ENCODE measurements around the gene CNTN1.

Gene CNTN1

DNA sequence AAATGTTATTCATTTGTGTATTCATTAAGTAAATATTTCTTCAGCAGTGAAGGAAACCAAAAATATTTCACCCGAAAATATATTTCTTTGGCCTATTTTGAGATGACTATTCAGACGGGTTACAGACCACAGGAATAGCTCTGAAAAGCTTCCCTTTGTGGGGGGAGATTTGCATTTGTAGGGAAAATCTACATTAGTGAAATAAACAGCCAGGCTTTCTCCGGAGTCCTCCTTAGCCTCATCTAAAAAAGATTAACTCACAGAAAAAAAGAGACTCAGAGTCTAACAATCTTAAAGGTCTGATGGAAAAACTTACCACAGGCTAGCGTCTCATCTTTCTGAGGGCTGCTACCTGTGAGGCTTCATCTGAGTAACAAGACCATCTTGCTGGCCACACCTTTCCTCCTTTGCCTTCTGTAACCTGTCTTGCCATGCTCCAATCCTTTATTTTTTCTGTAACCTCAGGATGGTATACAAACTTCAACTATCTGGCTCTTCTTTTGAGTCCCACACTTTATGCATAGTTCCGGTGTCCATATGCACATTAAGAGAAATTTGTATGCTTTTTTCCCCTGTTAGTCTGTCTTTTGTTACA, 100.7 kb downstream of the CNTN1 start:
- no peak for DNase-seq
- Histone ChIP-seq H3K4me1 (ENCODE audit: control insufficient read depth in 1 of 2, insufficient read depth in 2 of 2, low read length in 2 of 2) (no peaks in the 10 kb centered on the region), H3K27ac (ENCODE audit: low read depth, low read length) (no peak overlapping the region), H2BK120ac (ENCODE audit: insufficient read depth, low read length, poor library complexity) (no peak overlapping the region), H3K4ac (ENCODE audit: low read depth, low read length) (no peak overlapping the region), H2BK5ac (ENCODE audit: low read depth, low read length, poor library complexity) (no peak overlapping the region), H3K18ac (ENCODE audit: low read length) (no peak overlapping the region), H3K27me3 (ENCODE audit: insufficient read depth, low read length) (no peaks in the 10 kb centered on the region), H2AK5ac (ENCODE audit: low read length) (no peak overlapping the region), H4K91ac (ENCODE audit: low read depth, low read length) (no peak overlapping the region), H3K9ac (ENCODE audit: low read length) (no peak overlapping the region), H4K8ac (ENCODE audit: low read depth, low read length) (no peak overlapping the region), H3K23ac (ENCODE audit: low read length) (no peak overlapping the region), H3K36me3 (ENCODE audit: control insufficient read depth in 1 of 2, insufficient read depth in 2 of 2, low read length in 2 of 2) (no peaks in the 10 kb centered on the region), H4K12ac (ENCODE audit: low read depth, low read length) (no peak overlapping the region), H2AFZ (ENCODE audit: insufficient read depth, low read length, poor library complexity) (no peak overlapping the region), H2BK12ac (ENCODE audit: low read length) (no peak overlapping the region), H3K14ac (ENCODE audit: low read length) (no peak overlapping the region), H3K9me3 (ENCODE audit: insufficient read depth, low read depth, low read length) (no peaks in the 10 kb centered on the region), H3K79me2 (ENCODE audit: control insufficient read depth, insufficient read depth, low read length, poor library complexity) (no peaks in the 10 kb centered on the region), H3K79me1 (ENCODE audit: low read length) (no peaks in the 10 kb centered on the region), H3K4me3 (ENCODE audit: low read depth, low read length) (no peak overlapping the region), H3K4me2 (ENCODE audit: low read length) (no peak overlapping the region)
- no CpG with 5 or more reads among the region's 5 CpGs for WGBS (ENCODE audit: extremely low coverage, insufficient coverage, insufficient read length)

DNA sequence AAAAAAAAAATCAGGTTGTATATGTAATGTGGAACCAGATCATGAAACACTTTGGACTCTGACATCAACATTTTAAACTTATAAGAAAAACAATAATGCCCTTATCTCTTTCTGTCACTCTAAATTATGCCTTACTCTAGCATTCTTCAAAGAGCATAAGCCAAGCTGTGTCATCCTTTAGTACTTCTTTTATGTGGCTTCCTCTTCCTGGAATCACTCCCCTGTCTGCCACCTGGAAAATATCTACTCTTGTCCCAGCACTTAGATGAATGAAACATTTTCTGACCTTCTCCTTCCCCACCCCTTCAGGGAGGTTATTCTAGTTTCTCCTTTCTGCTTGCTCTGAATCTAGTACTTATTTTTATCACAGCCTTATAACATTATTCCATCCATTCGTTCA, 101.2 kb downstream of the CNTN1 start:
- Histone ChIP-seq H3K4ac (ENCODE audit: low read depth, low read length) (no peak overlapping the region), H3K4me1 (ENCODE audit: control insufficient read depth in 1 of 2, insufficient read depth in 2 of 2, low read length in 2 of 2) (no peaks in the 10 kb centered on the region), H2BK5ac (ENCODE audit: low read depth, low read length, poor library complexity) (no peak overlapping the region), H3K4me2 (ENCODE audit: low read length) (no peak overlapping the region), H4K8ac (ENCODE audit: low read depth, low read length) (no peak overlapping the region), H2AK5ac (ENCODE audit: low read length) (no peak overlapping the region), H3K23ac (ENCODE audit: low read length) (no peak overlapping the region), H3K36me3 (ENCODE audit: control insufficient read depth in 1 of 2, insufficient read depth in 2 of 2, low read length in 2 of 2) (no peaks in the 10 kb centered on the region), H2AFZ (ENCODE audit: insufficient read depth, low read length, poor library complexity) (no peak overlapping the region), H3K18ac (ENCODE audit: low read length) (no peak overlapping the region), H3K27me3 (ENCODE audit: insufficient read depth, low read length) (no peaks in the 10 kb centered on the region), H2BK120ac (ENCODE audit: insufficient read depth, low read length, poor library complexity) (no peak overlapping the region), H4K12ac (ENCODE audit: low read depth, low read length) (no peak overlapping the region), H2BK12ac (ENCODE audit: low read length) (no peak overlapping the region), H4K91ac (ENCODE audit: low read depth, low read length) (no peak overlapping the region), H3K79me2 (ENCODE audit: control insufficient read depth, insufficient read depth, low read length, poor library complexity) (no peaks in the 10 kb centered on the region), H3K14ac (ENCODE audit: low read length) (no peak overlapping the region), H3K79me1 (ENCODE audit: low read length) (no peaks in the 10 kb centered on the region), H3K9me3 (ENCODE audit: insufficient read depth, low read depth, low read length) (no peaks in the 10 kb centered on the region), H3K9ac (ENCODE audit: low read length) (no peak overlapping the region), H3K27ac (ENCODE audit: low read depth, low read length) (no peak overlapping the region), H3K4me3 (ENCODE audit: low read depth, low read length) (no peak overlapping the region)
- DNase-seq = no peak
- 100% methylated on average over 1 of the region's 1 CpG for WGBS (ENCODE audit: extremely low coverage, insufficient coverage, insufficient read length)

DNA sequence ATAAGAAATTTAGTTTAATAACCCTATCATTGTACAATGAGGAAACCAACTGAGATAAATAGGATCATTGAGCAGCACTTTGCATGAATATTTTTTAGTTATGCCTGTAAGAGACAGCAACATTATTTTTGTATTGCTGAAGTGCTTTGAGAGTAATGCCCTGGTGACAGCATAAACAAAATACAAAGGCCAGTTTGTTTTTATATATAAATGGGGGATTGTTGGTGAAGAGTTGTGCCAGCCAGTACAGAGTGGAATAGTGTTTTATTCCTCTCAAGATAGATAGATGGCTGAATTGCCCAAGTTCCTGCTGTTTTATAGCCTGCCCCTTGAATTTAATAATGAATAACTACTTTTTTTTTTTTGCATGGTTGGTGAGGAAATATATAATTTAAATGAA, 101.8 kb downstream of the CNTN1 start:
- H3K4me3 ChIP-seq (ENCODE audit: low read depth, low read length) = no peak overlapping the region
- H3K79me2 ChIP-seq (ENCODE audit: control insufficient read depth, insufficient read depth, low read length, poor library complexity) = no peaks in the 10 kb centered on the region
- no peaks in the 10 kb centered on the region for H3K79me1 ChIP-seq (ENCODE audit: low read length)
- H2AK5ac ChIP-seq (ENCODE audit: low read length) = no peak overlapping the region
- no peak overlapping the region for H3K9ac ChIP-seq (ENCODE audit: low read length)
- no peak overlapping the region for H3K23ac ChIP-seq (ENCODE audit: low read length)
- no peak overlapping the region for H4K91ac ChIP-seq (ENCODE audit: low read depth, low read length)
- no peak overlapping the region for H3K27ac ChIP-seq (ENCODE audit: low read depth, low read length)
- no peak overlapping the region for H3K18ac ChIP-seq (ENCODE audit: low read length)
- H2BK5ac ChIP-seq (ENCODE audit: low read depth, low read length, poor library complexity) = no peak overlapping the region
- no peak overlapping the region for H3K4ac ChIP-seq (ENCODE audit: low read depth, low read length)
- H3K9me3 ChIP-seq (ENCODE audit: insufficient read depth, low read depth, low read length) = no peaks in the 10 kb centered on the region
- H4K8ac ChIP-seq (ENCODE audit: low read depth, low read length) = no peak overlapping the region
- H3K14ac ChIP-seq (ENCODE audit: low read length) = no peak overlapping the region
- H3K4me2 ChIP-seq (ENCODE audit: low read length) = no peak overlapping the region
- no peaks in the 10 kb centered on the region for H3K4me1 ChIP-seq (ENCODE audit: control insufficient read depth in 1 of 2, insufficient read depth in 2 of 2, low read length in 2 of 2)
- no peaks in the 10 kb centered on the region for H3K36me3 ChIP-seq (ENCODE audit: control insufficient read depth in 1 of 2, insufficient read depth in 2 of 2, low read length in 2 of 2)
- no peaks in the 10 kb centered on the region for H3K27me3 ChIP-seq (ENCODE audit: insufficient read depth, low read length)
- no peak overlapping the region for H2AFZ ChIP-seq (ENCODE audit: insufficient read depth, low read length, poor library complexity)
- H4K12ac ChIP-seq (ENCODE audit: low read depth, low read length) = no peak overlapping the region
- H2BK12ac ChIP-seq (ENCODE audit: low read length) = no peak overlapping the region
- H2BK120ac ChIP-seq (ENCODE audit: insufficient read depth, low read length, poor library complexity) = no peak overlapping the region
- DNase-seq = no peak

DNA sequence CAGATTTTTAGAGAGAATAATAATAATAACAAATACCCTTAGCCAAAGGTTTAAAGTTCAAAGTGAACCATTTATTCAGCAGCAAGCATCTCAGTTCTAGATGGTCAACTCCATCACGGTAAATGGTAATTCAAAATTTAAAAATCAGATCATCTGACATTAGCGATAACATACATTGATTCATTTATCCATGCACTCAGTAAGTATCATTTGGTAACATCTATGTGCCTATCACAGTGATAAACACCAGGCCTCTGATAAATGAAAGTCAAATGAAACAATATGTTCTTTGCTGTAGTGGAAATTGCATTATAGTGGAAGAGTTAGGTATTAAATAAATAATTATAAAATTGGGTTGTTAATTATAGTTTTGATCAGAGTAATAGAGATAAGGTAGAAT, 108.8 kb downstream of the CNTN1 start:
- Histone ChIP-seq H3K14ac (ENCODE audit: low read length) (no peak overlapping the region), H3K27ac (ENCODE audit: low read depth, low read length) (no peak overlapping the region), H3K4ac (ENCODE audit: low read depth, low read length) (no peak overlapping the region), H3K9me3 (ENCODE audit: insufficient read depth, low read depth, low read length) (no peaks in the 10 kb centered on the region), H3K79me1 (ENCODE audit: low read length) (no peaks in the 10 kb centered on the region), H2BK120ac (ENCODE audit: insufficient read depth, low read length, poor library complexity) (no peak overlapping the region), H3K23ac (ENCODE audit: low read length) (no peak overlapping the region), H3K4me3 (ENCODE audit: low read depth, low read length) (no peak overlapping the region), H2BK5ac (ENCODE audit: low read depth, low read length, poor library complexity) (no peak overlapping the region), H3K9ac (ENCODE audit: low read length) (no peak overlapping the region), H3K36me3 (ENCODE audit: control insufficient read depth in 1 of 2, insufficient read depth in 2 of 2, low read length in 2 of 2) (no peaks in the 10 kb centered on the region), H3K79me2 (ENCODE audit: control insufficient read depth, insufficient read depth, low read length, poor library complexity) (no peaks in the 10 kb centered on the region), H3K4me2 (ENCODE audit: low read length) (no peak overlapping the region), H4K12ac (ENCODE audit: low read depth, low read length) (no peak overlapping the region), H4K91ac (ENCODE audit: low read depth, low read length) (no peak overlapping the region), H3K18ac (ENCODE audit: low read length) (no peak overlapping the region), H2AFZ (ENCODE audit: insufficient read depth, low read length, poor library complexity) (no peak overlapping the region), H2BK12ac (ENCODE audit: low read length) (no peak overlapping the region), H3K4me1 (ENCODE audit: control insufficient read depth in 1 of 2, insufficient read depth in 2 of 2, low read length in 2 of 2) (no peaks in the 10 kb centered on the region), H4K8ac (ENCODE audit: low read depth, low read length) (no peak overlapping the region), H2AK5ac (ENCODE audit: low read length) (no peak overlapping the region), H3K27me3 (ENCODE audit: insufficient read depth, low read length) (no peaks in the 10 kb centered on the region)
- no CpG with 5 or more reads among the region's 2 CpGs for WGBS (ENCODE audit: extremely low coverage, insufficient coverage, insufficient read length)
- DNase-seq = no peak
